ENCODE results near the gene KRT85. TPM values are rescaled to one million over a fixed set of nuclear protein-coding genes. Genes with fewer than 3 reads are reported as not detected.

KRT85 gene
- total and polyA plus RNA-seq, 7 experiments from 2014 or later = not detected

DNA sequence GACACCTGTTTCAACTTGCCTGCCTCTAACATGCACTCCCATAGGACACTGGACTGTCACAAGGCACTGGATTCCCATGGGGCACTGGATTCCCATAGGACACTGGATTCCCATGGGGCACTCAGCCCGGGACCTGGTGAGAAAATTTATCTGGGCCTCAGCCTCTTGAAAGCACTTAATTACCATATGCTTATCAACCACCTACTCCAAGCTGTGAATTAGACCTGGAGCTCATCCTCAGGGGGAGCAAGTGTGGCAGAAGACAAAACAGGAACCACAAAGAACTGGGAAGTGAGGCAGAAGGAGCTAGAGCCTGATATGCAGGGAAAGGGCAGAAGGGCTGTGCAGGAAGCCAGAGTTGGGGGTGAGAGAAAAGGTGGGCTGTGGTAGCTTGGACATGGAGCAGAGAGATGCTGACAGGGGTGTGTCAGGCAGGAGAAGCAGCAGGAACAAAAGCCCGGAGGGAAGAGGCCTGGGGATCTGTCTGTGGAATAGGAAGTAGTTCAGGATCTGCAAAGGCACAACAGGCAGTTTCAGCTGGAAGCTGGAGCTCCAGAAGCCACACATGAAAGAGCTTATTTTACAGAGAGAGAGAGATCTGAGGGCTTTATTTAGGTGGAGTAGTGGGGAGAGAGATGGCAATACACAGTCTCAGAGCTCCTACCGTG, 35.7 kb upstream of the KRT85 start:
- Mint-ChIP-seq H3K27me3 (peaks cover 0 to 20% (median 0%) of the 10 kb centered on the region in 5 donors), H3K27ac (no peak overlapping the region), H3K36me3 (peaks cover 0 to 3% (median 0%) of the 10 kb centered on the region in 5 donors), H3K4me1 (peaks cover 0 to 2% (median 0%) of the 10 kb centered on the region in 7 donors), H3K9me3 (no peaks in the 10 kb centered on the region), H3K4me3 (no peak overlapping the region)
- ChIA-PET CTCF (interaction anchor here (1.0 kb wide), 1 partner anchor 103 kb away, joined by 3 read pairs; no protein-coding TSS in a partner anchor), POLR2A (no interaction called here)
- H3K27me3 ChIP-seq (ENCODE audit: control insufficient read depth in 2 of 2, insufficient read depth in 2 of 2, low read length in 2 of 2) = no peaks in the 10 kb centered on the region
- DNase-seq (no peak), ATAC-seq (no peak)
- no peak overlapping the region for H3K27ac ChIP-seq (ENCODE audit: low read depth, low read length)
- no peaks in the 10 kb centered on the region for H3K36me3 ChIP-seq (ENCODE audit: control insufficient read depth in 2 of 3, insufficient read depth in 3 of 3, low read length in 3 of 3)
- H3K9me3 ChIP-seq (ENCODE audit: control insufficient read depth in 2 of 3, low read length in 3 of 3) = no peaks in the 10 kb centered on the region
- H3K4me3 ChIP-seq (ENCODE audit: low read length) = no peak overlapping the region
- no peaks in the 10 kb centered on the region for H3K4me1 ChIP-seq (ENCODE audit: control insufficient read depth in 2 of 2, insufficient read depth in 2 of 2, low read length in 2 of 2)
- intact Hi-C loops (cut with micrococcal nuclease) = no loop called here

DNA sequence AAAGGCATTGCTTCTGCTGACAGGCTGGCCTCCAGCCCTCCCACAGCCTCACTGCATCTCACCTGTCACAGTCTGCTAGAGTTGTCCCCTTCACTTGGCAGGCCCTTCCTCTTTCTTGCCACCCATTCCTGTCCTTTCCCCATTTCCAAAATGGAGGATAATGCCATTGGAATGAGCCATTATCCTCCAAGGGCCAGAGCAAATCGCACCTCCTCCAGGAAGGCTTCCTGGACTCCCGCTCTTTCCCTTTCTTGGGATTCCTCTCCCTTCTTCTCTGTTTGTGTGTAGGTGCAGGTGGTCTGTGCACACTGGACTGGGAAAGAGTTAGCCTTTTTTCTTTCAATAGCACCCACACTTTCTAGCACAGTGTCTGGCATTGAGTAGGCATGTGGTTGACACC, 35.1 kb upstream of the KRT85 start:
- Mint-ChIP-seq H3K36me3 (no peaks in the 10 kb centered on the region), H3K4me3 (no peak overlapping the region), H3K27me3 (peaks cover 0 to 16% (median 0%) of the 10 kb centered on the region in 5 donors), H3K27ac (no peak overlapping the region), H3K9me3 (no peaks in the 10 kb centered on the region), H3K4me1 (peaks cover 0 to 2% (median 0%) of the 10 kb centered on the region in 7 donors)
- DNase-seq = no peak
- H3K4me3 ChIP-seq (ENCODE audit: low read length) = no peak overlapping the region
- H3K27me3 ChIP-seq (ENCODE audit: control insufficient read depth in 2 of 2, insufficient read depth in 2 of 2, low read length in 2 of 2) = no peaks in the 10 kb centered on the region
- no peak overlapping the region for H3K27ac ChIP-seq (ENCODE audit: low read depth, low read length)
- no peaks in the 10 kb centered on the region for H3K9me3 ChIP-seq (ENCODE audit: control insufficient read depth in 2 of 3, low read length in 3 of 3)
- H3K36me3 ChIP-seq (ENCODE audit: control insufficient read depth in 2 of 3, insufficient read depth in 3 of 3, low read length in 3 of 3) = no peaks in the 10 kb centered on the region
- ChIA-PET POLR2A (no interaction called here), CTCF (no interaction called here)
- no peaks in the 10 kb centered on the region for H3K4me1 ChIP-seq (ENCODE audit: control insufficient read depth in 2 of 2, insufficient read depth in 2 of 2, low read length in 2 of 2)
- no peak for ATAC-seq
- intact Hi-C loops (cut with micrococcal nuclease) = no loop called here

DNA sequence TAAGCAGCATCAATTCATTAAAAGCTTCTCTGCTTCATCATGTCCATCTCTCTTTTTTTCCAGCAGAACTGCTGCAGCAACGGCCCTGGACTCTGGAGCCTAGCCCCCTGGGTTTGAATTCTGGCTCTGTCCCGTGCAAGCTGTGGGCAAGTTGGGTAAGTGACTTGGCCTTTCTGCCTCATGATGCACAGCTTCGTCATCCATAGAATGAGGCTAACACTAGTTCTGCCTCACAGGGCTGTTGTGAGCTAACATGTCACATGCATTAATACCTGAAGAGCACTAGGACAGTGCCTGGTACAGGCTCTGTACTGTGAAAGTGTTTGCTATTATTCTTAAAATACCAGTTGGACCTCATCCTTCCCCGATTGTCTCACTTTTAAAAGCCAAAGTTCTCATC, 34.6 kb upstream of the KRT85 start:
- intact Hi-C loops (cut with micrococcal nuclease) = no loop called here
- ATAC-seq (no peak), DNase-seq (no peak)
- Histone ChIP-seq H3K9me3 (ENCODE audit: control insufficient read depth in 2 of 3, low read length in 3 of 3) (no peaks in the 10 kb centered on the region), H3K36me3 (ENCODE audit: control insufficient read depth in 2 of 3, insufficient read depth in 3 of 3, low read length in 3 of 3) (no peaks in the 10 kb centered on the region), H3K27me3 (ENCODE audit: control insufficient read depth in 2 of 2, insufficient read depth in 2 of 2, low read length in 2 of 2) (no peaks in the 10 kb centered on the region), H3K4me3 (ENCODE audit: low read length) (no peak overlapping the region), H3K4me1 (ENCODE audit: control insufficient read depth in 2 of 2, insufficient read depth in 2 of 2, low read length in 2 of 2) (no peaks in the 10 kb centered on the region), H3K27ac (ENCODE audit: low read depth, low read length) (no peak overlapping the region)
- H3K36me3 Mint-ChIP-seq = no peaks in the 10 kb centered on the region
- peaks cover 0 to 2% (median 0%) of the 10 kb centered on the region in 7 donors for H3K4me1 Mint-ChIP-seq
- CTCF ChIA-PET = no interaction called here
- no peak overlapping the region for H3K4me3 Mint-ChIP-seq
- no peak overlapping the region for H3K27ac Mint-ChIP-seq
- H3K9me3 Mint-ChIP-seq = peaks cover 0 to 2% (median 0%) of the 10 kb centered on the region in 11 donors
- POLR2A ChIA-PET = no interaction called here
- peaks cover 0 to 16% (median 4%) of the 10 kb centered on the region in 5 donors for H3K27me3 Mint-ChIP-seq

DNA sequence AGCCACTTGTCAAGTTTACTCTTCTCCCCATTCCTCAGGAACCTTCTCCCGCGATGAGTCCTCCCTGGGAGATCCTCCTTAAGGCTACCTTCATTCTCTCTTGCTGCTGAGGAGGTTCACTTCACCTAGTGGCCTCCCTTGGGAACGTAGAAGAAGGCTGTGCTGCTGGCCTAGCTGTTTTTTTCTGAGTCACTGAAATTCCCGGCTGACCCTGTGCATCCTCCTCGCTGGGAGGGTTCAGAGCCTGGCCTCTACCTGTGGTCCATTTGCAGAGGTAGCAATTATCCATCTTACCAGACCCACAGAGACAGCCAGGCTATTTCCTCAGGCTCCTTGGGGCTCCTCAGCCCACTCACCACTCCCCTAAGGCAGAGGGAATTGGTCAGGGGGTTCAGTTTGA, 34.2 kb upstream of the KRT85 start:
- H3K4me1 ChIP-seq (ENCODE audit: control insufficient read depth in 2 of 2, insufficient read depth in 2 of 2, low read length in 2 of 2) = no peaks in the 10 kb centered on the region
- Mint-ChIP-seq H3K27me3 (peaks cover 0 to 16% (median 5%) of the 10 kb centered on the region in 5 donors), H3K4me3 (no peak overlapping the region), H3K27ac (no peak overlapping the region), H3K36me3 (no peaks in the 10 kb centered on the region), H3K4me1 (peaks cover 0 to 2% (median 0%) of the 10 kb centered on the region in 7 donors), H3K9me3 (peaks cover 0 to 2% (median 0%) of the 10 kb centered on the region in 11 donors)
- H3K4me3 ChIP-seq (ENCODE audit: low read length) = no peak overlapping the region
- H3K36me3 ChIP-seq (ENCODE audit: control insufficient read depth in 2 of 3, insufficient read depth in 3 of 3, low read length in 3 of 3) = no peaks in the 10 kb centered on the region
- H3K9me3 ChIP-seq (ENCODE audit: control insufficient read depth in 2 of 3, low read length in 3 of 3) = no peaks in the 10 kb centered on the region
- ChIA-PET CTCF (interaction anchor here (0.5 kb wide), 1 partner anchor 123 kb away, joined by 3 read pairs; no protein-coding TSS in a partner anchor), POLR2A (no interaction called here)
- no peak for ATAC-seq
- intact Hi-C loops (cut with micrococcal nuclease) = no loop called here
- no peak for DNase-seq
- no peak overlapping the region for H3K27ac ChIP-seq (ENCODE audit: low read depth, low read length)
- no peaks in the 10 kb centered on the region for H3K27me3 ChIP-seq (ENCODE audit: control insufficient read depth in 2 of 2, insufficient read depth in 2 of 2, low read length in 2 of 2)

DNA sequence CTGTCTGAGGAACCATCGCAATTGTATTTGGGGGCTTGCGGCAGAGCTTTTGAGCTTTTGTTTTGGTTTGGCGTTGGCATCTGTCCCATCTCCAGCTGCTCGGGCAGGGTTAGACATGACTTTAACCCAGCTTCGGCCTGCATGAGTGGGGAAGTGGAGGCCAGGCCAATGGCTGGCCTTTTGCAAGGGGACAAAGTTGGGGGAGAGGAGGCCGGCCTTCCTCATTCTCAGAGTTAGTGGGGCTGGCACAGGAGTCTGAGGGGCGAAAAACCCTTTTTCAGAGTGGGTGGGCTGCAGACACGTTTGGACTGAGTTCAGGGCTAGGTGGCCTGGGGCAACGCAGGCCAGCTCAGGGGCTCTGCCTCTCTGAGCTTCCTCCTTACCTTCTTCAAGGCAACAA, 33.6 kb upstream of the KRT85 start:
- ChIA-PET CTCF (interaction anchor here (0.5 kb wide), 1 partner anchor 123 kb away, joined by 3 read pairs; no protein-coding TSS in a partner anchor), POLR2A (no interaction called here)
- no peak overlapping the region for H3K4me3 ChIP-seq (ENCODE audit: low read length)
- no peak for ATAC-seq
- peaks cover 0 to 16% (median 5%) of the 10 kb centered on the region in 5 donors for H3K27me3 Mint-ChIP-seq
- DNase-seq = no peak
- intact Hi-C loops (cut with micrococcal nuclease) = no loop called here
- no peaks in the 10 kb centered on the region for H3K36me3 ChIP-seq (ENCODE audit: control insufficient read depth in 2 of 3, insufficient read depth in 3 of 3, low read length in 3 of 3)
- H3K4me3 Mint-ChIP-seq = no peak overlapping the region
- no peaks in the 10 kb centered on the region for H3K9me3 ChIP-seq (ENCODE audit: control insufficient read depth in 2 of 3, low read length in 3 of 3)
- peaks cover 0 to 2% (median 0%) of the 10 kb centered on the region in 7 donors for H3K4me1 Mint-ChIP-seq
- H3K27ac ChIP-seq (ENCODE audit: low read depth, low read length) = no peak overlapping the region
- no peak overlapping the region for H3K27ac Mint-ChIP-seq
- peaks cover 0 to 2% (median 0%) of the 10 kb centered on the region in 11 donors for H3K9me3 Mint-ChIP-seq
- no peaks in the 10 kb centered on the region for H3K27me3 ChIP-seq (ENCODE audit: control insufficient read depth in 2 of 2, insufficient read depth in 2 of 2, low read length in 2 of 2)
- no peaks in the 10 kb centered on the region for H3K36me3 Mint-ChIP-seq
- H3K4me1 ChIP-seq (ENCODE audit: control insufficient read depth in 2 of 2, insufficient read depth in 2 of 2, low read length in 2 of 2) = no peaks in the 10 kb centered on the region

DNA sequence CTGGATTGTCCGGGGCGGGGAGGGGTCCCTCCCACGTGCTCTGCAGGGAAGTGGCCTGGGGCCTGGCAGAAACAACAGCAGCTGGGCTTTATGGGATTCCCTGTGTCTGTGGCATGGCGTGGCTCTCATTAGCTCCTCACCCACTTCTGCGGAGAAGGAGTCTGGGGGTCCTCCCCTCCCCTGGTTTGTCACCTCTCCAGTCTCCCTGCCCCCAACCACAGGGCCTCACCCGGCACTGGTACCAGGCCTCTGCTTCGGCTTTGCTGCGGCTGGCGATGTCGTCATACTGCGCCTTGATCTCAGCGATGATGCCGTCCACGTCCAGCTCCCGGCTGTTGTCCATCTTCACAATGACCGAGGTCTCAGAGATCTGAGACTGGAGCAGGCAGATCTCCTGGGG, 32.5 kb upstream of the KRT85 start:
- H3K4me1 ChIP-seq (ENCODE audit: control insufficient read depth in 2 of 2, insufficient read depth in 2 of 2, low read length in 2 of 2) = no peaks in the 10 kb centered on the region
- Mint-ChIP-seq H3K27ac (no peak overlapping the region), H3K36me3 (no peaks in the 10 kb centered on the region), H3K4me3 (no peak overlapping the region), H3K4me1 (peaks cover 0 to 2% (median 0%) of the 10 kb centered on the region in 7 donors), H3K27me3 (peaks cover 0 to 19% (median 5%) of the 10 kb centered on the region in 5 donors), H3K9me3 (peaks cover 0 to 2% (median 0%) of the 10 kb centered on the region in 11 donors)
- ChIA-PET POLR2A (no interaction called here), CTCF (interaction anchor here (0.8 kb wide), 1 partner anchor 100 kb away, joined by 3 read pairs; no protein-coding TSS in a partner anchor)
- ATAC-seq (no peak), DNase-seq (no peak)
- no peaks in the 10 kb centered on the region for H3K36me3 ChIP-seq (ENCODE audit: control insufficient read depth in 2 of 3, insufficient read depth in 3 of 3, low read length in 3 of 3)
- H3K27me3 ChIP-seq (ENCODE audit: control insufficient read depth in 2 of 2, insufficient read depth in 2 of 2, low read length in 2 of 2) = no peaks in the 10 kb centered on the region
- intact Hi-C loops (cut with micrococcal nuclease) = no loop called here
- H3K9me3 ChIP-seq (ENCODE audit: control insufficient read depth in 2 of 3, low read length in 3 of 3) = no peaks in the 10 kb centered on the region
- no peak overlapping the region for H3K4me3 ChIP-seq (ENCODE audit: low read length)
- no peak overlapping the region for H3K27ac ChIP-seq (ENCODE audit: low read depth, low read length)

DNA sequence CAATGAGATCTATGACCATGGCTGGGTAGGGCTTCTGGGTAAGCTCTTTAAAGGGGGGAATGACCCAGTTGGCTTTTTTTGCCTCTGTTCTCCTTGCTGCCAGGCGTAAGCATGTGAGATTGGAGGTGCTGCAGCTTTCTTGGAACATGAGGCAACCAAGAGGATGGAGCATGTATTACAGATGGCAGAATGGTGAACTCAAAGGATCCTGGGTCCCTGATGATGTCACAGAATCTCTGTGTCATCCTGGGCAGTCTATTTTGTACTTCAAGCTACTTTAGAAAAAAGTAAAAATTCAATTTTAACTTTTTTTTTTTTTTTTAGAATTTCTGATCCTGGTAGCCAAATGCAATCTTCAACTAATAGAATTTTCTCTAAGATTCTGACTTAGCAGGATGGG, 30.9 kb upstream of the KRT85 start:
- Histone ChIP-seq H3K36me3 (ENCODE audit: control insufficient read depth in 2 of 3, insufficient read depth in 3 of 3, low read length in 3 of 3) (no peaks in the 10 kb centered on the region), H3K9me3 (ENCODE audit: control insufficient read depth in 2 of 3, low read length in 3 of 3) (no peaks in the 10 kb centered on the region), H3K4me3 (ENCODE audit: low read length) (no peak overlapping the region), H3K27me3 (ENCODE audit: control insufficient read depth in 2 of 2, insufficient read depth in 2 of 2, low read length in 2 of 2) (no peaks in the 10 kb centered on the region), H3K4me1 (ENCODE audit: control insufficient read depth in 2 of 2, insufficient read depth in 2 of 2, low read length in 2 of 2) (no peaks in the 10 kb centered on the region), H3K27ac (ENCODE audit: low read depth, low read length) (no peak overlapping the region)
- no peak overlapping the region for H3K4me3 Mint-ChIP-seq
- DNase-seq (no peak), ATAC-seq (no peak)
- ChIA-PET POLR2A (no interaction called here), CTCF (interaction anchor here (0.5 kb wide), 1 partner anchor 18 kb away, joined by 3 read pairs; no protein-coding TSS in a partner anchor)
- peaks cover 0 to 2% (median 0%) of the 10 kb centered on the region in 7 donors for H3K4me1 Mint-ChIP-seq
- no peaks in the 10 kb centered on the region for H3K36me3 Mint-ChIP-seq
- intact Hi-C loops (cut with micrococcal nuclease) = no loop called here
- peaks cover 0 to 18% (median 5%) of the 10 kb centered on the region in 5 donors for H3K27me3 Mint-ChIP-seq
- H3K27ac Mint-ChIP-seq = no peak overlapping the region
- peaks cover 0 to 3% (median 0%) of the 10 kb centered on the region in 11 donors for H3K9me3 Mint-ChIP-seq
